Kidney tubule cell (primary cell): ENCODE data around the gene MRGPRX2.

Experiments used
- DNase-seq: peaks from one replicate; pipeline ENCODE4 v3.0.0-alpha.2; 2018; ENCODE audit warnings: low spot score

The MRGPRX2 gene

DNA sequence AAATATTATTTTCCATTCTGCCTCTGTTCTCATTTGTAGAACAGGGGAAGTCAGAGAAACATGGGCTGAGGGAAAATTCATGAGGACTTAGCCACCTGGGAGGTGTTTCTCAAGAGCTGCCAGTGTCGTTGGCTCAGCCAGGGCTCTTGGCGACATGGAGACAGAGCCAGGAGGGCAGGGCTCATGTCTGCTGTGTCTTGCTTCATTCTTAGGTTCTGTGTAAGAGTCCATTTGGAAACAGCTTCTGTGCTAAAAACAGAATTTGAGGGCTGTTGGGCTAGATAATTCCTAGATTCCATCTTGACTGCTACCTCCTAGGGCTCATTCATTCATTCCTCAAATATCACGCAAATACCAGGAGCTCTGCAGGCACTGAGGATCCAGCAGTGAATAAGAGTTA is 15.1 kb upstream of the MRGPRX2 start:
- no peak for DNase-seq

- DNase-seq: no peak
Observed at GRCh38 chr11:19073454-19074415, 13.2 kb upstream of the MRGPRX2 start.

- DNase-seq: no peak
Observed at GRCh38 chr11:19072464-19072863, 11.9 kb upstream of the MRGPRX2 start.

- DNase-seq: peak; percentile 88
Observed at GRCh38 chr11:19071255-19071654, 10.7 kb upstream of the MRGPRX2 start.

DNA sequence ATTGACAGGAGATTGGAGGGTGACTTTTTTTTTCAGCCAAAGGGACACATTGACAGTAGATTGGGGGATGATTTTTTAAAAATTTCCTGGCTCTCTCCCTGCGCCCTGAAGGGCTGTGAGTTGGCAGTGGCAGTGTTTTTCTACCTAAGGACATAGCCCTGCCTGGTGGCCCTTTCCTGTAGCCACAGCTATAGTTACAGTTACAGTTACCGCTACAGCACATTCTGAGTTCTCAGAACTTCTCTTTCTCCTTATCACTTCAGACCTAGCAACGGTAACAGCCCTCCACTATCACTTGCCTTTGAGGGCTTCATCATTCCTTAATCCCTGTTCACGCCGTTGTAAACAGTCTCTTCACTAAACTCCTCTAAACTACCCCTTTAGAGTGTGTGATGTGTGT is 684 bp downstream of the MRGPRX2 start:
- no peak for DNase-seq

GRCh38 chr11:19055905-19056304 is 4.6 kb downstream of the MRGPRX2 start:
- no peak for DNase-seq

DNA sequence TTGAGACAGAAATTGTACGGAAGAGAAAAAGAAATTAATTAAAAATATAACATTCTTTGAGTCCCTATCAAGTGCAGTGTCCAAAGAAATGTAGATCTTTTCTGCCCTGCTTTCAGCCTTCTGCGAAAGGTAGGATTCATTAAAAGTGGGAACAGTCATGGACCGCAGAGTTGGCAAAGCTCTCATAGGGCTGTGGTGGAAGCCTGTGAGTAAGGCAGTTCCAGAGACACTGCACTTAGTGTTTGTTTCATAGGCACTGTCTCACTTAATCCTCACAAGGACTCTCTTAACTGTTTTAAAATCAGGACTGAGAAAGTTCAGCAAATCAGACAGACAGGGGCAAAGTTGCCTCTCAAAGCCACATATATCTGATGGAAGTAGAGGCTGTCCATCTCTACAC is 5.5 kb downstream of the MRGPRX2 start:
- DNase-seq: peak; percentile 84

- DNase-seq: peak; percentile 22
Observed at GRCh38 chr11:19053909-19054308, 6.6 kb downstream of the MRGPRX2 start.

DNA sequence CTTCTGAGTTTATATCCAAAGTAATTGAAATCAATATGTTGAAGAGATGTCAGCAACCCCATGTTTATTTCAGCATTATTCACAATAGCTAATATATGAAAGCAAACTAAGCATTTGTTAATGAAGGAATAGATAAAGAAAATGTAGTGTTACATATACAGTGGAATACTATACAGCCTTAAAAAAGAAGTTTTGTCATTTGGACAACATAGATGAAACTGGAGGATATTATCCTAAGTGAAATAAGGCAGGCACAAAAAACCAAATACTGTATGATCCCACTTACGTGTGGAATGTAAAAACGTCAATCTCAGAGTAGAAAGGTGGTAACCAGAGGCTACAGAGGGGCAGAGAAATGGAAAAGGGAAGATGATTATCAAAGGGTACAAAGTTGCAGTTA is 10.2 kb downstream of the MRGPRX2 start:
- DNase-seq: no peak

DNA sequence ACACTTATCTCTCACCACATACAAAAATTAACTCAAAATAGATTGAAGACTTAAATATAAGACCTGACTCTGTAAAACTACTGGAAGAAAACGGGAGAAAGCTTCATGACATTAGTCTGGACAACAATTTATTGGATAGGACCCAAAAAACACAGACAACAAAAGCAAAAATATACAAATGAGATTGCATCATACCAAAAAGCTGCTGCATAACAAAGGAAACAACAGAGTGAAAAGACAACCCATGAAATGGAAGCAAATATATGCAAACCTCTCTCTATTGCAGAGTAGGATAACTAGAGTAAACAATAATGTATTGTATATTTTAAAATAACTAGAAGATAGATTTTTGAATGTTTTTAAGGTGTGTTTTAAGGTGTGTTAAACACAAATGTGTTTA is 11.2 kb downstream of the MRGPRX2 start:
- no peak for DNase-seq

DNA sequence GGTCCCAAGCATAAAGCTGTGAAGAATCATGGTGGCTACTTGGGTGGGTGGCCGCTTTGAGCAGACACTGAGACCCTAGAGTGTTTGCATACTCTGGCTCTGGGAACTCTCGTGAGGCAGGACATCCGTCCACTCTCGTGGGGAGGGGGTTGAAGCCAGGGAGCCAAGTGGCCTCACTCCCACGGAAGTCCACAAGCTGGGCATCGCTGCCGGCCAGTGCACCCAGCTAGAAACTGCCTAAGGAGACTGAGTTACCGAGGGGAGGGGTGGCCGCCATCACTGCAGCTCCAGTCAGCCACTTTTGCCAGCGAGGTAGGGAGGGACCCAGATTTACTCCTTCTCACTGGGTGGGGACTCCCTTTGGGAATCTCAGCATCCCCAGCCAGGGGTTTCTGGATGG is 20.5 kb downstream of the MRGPRX2 start:
- no peak for DNase-seq

DNA sequence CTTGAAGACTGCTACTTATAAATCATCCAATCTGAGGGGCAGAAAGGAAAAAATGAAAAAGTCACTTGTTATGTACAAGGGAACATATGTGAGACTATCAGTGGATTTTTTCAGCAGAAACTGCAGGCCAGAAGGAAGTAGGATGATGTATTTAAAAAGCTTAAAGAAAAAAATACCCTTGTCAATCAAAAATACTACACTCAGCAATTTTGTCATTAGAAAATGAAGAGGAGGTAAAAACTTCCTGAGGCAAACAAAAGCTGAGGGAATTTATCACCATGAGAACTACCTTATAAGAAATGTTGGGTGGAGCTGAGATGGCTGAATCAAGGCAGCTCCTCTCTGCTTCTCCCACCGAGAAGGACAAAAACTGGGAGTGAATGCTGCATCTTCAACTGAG is 21.1 kb downstream of the MRGPRX2 start:
- DNase-seq: no peak

GRCh38 chr11:19032990-19033389 is 27.5 kb downstream of the MRGPRX2 start:
- DNase-seq: no peak

GRCh38 chr11:19027829-19028595 is 32.5 kb downstream of the MRGPRX2 start:
- peak; percentile 99 for DNase-seq

GRCh38 chr11:19026862-19027261 is 33.7 kb downstream of the MRGPRX2 start:
- DNase-seq: no peak

DNA sequence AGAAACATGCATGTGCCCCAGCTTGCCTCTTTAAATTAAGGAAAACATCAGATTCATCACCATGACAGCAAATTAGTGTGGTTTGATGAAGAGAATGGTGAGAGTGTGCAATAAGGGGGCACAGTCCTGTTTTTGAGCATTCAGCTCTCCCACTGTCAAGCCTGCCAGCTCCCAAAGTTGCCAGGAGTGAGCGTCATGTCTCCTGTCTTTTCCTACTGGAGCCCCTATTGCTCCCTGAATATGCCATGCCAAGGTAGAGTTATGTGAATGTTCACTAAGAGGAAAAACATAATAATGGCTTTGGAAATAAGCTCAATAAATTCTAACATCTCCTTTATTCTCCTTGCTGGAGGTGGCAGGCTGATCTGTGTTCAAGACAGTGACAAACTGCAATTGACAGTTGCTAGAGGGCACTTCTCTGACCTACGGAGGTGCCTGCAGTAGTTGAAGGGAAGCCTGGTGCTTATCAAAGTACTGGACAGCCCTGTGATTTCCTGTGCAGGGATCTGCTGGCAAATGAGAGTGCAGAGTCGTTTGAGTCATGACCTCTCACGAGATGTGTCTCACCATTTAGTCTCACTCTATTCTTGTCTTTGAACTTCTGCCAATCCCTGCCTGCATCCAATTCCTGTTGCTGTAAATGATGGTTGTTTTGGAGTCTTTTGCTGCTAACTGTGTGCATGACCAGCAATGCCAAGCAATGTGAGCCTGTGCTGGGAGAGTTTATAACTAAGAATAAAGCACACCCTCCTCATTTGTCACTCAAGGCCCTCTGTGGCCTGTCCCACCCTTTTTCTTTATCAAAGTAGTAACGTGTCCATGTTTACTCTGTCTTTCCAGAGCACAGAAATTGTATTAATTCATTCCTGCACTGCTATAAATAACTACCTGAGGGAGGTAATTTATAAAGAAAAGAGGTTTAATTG is 34.8 kb downstream of the MRGPRX2 start:
- peak; percentile 64 for DNase-seq

GRCh38 chr11:19020831-19021230 is 39.7 kb downstream of the MRGPRX2 start:
- DNase-seq: peak; percentile 61

- DNase-seq: peak; percentile 39
Observed at GRCh38 chr11:19018901-19019300, 41.6 kb downstream of the MRGPRX2 start.

GRCh38 chr11:19013181-19013857 is 47.2 kb downstream of the MRGPRX2 start:
- DNase-seq: peak; percentile 46

GRCh38 chr11:19012636-19013035 is 47.9 kb downstream of the MRGPRX2 start:
- DNase-seq: peak; percentile 76
